Stimulated activated CD4-positive, alpha-beta T cell treated with anti-CD3 and anti-CD28 coated beads, Interleukin-4, amount 100 ng/mL, for 4 hours (primary cell): ENCODE results near the gene NCOA4.
"Not testable (repeated sequence)": the region's sequence is repeated elsewhere in the genome, so short reads cannot be mapped to it uniquely, and the experiment has no call there.

Experiments used
- DNase-seq, 2 experiments: peaks; one replicate each; pipeline ENCODE4 v3.0.0-alpha.2; 2020

The NCOA4 gene

DNA sequence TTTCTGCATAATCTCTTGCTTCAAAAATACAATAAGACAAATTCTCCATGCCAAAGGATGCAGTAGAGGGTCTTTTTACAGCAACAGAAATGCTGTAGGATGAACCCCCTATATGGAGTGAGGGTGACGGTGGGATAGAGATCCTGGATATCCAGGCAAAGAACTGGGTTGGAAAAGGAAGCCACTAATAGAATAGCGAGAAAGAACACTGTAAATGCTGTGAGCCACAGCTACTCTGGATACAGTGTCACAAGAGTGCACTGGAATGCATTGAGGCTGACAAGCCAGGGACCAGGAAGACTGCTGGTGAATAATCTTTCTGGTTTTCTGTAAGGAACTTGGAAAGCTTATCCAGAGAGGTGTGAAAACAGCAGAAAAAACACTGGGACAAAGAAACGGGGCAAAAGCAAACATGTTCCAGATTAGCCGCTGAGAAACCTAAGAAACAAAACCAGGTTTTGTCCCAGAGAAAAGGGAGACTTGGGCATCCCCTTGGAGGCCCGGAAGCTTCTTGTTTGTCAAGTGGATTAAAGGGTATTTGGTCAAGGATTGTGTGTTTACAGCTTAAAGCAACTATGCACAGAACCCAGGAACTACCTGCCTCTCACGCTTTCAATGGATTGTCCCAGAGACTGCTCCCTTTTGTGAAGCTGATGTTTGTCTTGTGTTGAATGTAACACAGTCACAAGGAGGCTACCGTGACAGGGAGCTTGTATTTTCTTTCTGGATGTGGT, 21.8 kb upstream of the NCOA4 start:
- no peak for DNase-seq

DNA sequence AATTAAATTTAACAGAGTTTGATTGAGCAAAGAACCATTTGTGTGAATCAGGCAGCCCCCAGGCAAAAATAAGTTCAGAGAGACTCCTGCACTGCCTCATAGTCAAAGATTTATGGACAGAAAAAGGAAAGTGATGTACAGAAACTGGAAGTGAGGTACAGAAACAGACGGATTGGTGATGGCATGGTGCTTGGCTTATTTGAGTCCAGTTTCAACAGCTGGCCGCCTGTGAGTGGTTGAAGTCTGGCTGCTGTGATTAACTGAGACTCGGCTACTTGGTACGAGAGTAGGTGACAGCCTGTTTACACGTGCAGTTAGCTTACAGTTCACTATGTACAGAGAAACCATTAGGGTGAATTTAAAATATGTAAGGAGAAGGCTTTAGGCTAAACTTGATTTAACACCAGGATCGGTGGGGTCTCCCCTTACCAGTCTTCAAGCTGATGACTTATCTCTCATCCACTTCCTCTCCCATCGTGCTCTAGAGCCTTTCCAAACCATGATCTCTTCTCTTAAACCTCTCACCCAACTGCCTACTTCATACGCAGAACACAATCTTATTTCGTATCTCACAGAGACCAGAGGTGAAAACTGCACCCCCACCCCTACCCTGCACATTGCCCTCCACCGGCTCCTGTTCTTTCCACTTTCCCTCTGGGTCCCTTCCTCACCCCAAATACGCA, 20.7 kb upstream of the NCOA4 start:
- no peak for DNase-seq

DNA sequence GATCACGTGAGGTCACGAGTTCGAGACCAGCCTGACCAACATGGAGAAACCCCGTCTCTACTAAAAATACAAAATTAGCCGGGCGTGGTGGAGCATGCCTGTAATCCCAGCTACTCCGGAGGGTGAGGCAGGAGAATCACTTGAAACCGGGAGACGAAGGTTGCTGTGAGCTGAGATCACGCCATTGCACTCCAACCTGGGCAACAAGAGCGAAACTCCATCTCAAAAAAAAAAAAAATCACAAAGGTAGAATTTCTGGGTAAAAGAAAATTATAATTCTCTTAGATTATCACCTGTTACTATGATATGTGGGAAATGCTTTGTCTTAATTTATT, 19.0 kb upstream of the NCOA4 start:
- DNase-seq: not testable (repeated sequence)

DNA sequence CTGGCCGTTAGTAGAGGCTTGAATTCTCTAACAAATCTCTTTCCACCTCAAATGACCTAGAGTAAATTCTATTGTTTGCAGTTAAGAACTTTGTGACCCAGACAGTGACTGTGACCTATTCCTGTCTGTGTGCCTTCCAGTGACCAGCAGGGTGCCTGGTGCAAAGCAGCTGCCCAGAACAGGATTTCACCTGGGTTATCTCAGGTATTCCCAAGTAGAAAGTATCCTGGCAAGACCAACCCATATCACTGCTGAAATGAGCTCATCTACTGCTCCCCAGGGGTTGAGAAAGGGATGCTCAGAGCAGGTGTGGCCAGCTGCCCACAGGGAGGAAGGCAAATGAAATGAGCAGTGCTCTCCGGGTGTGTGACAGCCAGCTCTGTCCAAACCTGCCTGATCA, 17.7 kb upstream of the NCOA4 start:
- DNase-seq: no peak

DNA sequence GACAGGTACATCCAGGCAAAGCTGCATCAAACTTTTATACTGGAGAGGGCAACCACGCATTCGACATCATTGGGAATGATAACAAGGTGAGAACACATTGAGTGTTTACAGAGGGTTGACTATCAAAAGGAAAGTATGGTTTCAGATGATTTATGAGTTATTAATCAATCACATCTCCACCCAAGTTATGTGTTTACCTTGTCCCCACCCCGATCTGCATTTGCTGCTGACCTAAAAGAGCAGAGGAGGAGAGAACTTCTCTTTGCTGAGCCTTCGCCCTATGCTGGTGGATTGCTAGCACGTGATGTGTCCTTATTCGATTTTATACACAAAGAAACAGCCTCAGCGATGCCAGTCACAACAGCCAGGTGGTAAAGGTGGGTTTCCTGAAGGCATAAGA, 15.8 kb upstream of the NCOA4 start, which contains the start of gene MSMB:
Gene MSMB, minus strand, starts transcription at position 9 of the 400 bp plus-strand sequence. CDS start 32 bp downstream, outside the sequence.
- no peak for DNase-seq

DNA sequence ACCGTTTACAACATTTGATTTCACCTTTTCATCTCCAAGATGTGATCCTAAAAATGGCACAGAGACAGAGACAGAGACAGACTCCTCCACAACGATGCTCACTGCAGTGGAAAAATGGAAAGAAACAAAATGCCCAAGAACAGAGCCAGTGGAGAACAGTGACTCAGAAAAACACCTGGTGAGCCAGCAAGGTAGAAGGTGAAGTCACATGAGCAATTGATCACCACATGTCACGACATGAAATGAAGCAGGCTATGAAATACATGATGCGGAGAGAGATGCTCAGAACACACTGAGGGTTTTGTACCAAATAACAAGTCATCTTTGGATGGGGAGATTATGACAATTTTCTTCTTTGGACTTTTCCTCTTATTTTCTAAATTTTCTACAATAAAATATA, 12.1 kb upstream of the NCOA4 start:
- DNase-seq: no peak

DNA sequence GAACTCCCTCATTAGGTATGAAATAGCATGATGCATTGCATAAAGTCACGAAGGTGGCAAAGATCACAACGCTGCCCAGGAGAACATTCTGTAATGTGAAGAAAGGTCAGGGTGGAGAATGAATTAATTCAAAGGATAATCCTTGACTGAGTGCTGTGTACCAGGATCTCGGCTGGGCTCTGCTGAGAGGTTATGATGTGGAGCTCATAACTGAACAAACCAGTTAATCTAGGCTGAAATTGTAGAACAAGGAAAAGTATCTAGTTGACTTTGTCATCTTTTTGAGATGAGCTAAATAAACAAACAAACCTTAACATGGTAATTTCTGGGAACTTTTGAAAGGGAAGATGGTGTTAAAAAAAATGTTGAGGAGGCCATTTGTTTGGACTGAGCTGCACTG, 9.6 kb upstream of the NCOA4 start:
- DNase-seq: no peak

DNA sequence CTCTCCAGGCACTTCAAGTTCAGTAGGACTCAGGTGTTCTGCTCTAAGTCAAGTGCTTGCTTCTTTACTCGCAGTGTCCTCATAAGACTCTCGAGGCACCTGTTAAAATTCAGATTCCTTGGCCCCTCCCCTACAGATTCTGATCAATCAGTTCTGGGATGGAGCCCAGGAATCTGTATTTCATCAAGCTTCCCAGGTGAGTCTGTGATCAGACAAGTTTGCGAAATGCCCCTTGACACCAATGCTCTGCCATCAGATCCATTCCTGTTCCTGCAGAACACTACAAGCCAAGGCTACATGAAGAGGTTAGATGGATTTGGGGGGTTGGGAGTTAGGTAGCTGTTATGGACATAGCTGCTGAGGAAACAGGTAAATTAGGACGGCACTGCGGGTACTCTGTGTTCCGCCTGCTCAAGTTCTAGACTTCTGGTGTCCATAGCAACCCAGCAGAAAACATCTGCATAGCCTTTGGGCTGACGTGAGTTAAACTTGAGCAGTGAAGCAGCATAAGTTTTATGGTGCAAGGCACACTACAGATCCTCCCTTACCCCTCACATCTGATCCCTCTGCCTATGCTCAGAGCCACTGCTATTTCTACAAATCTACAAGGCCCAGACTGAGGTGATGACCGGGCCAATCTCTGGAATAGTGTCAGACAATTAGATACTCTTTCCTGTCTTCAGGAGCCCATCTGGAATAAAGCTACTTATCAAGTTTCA, 6.8 kb upstream of the NCOA4 start:
- DNase-seq: no peak

DNA sequence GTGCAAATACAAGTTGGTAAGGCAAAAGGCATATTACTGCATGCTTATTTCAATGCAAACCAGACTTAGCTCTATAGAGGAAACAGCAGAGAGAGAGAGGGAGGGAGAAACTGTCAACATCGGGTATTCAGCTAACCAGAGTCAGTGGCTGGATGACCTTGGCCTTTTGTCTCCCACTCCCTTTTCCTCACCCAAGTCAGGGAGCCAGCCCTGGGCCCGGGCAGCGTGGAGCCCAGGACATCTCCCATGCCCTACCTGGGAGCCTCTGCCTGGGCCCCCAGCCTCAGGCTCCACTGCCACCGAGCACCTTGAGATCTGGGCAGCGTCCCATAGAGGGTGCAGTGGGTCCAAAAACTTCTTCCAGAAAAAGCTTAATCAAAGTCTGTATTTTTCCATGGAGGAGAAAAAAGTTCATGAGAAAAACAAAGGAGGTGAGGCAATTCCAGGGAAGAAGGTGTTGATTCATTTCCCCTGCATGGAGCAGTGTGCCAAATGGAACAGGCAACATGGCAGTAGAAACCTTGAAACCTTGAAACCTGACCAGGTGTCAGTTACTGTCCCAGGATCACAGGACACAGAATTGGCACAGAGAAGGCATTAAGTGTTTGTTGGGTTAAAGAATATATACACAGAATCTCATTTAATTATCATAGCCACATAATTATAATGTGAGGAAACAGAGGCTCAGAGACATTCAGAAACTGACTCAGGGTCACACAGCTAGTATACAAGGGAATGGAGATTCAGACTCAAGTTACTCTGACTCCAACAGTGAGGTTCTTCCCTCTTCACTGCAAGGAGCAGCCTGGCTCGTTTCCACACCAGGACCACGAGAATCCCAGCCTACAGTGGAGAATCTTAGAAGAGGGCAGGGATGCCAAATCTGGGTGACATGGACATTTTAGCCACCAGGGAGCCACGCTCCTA, 5.8 kb upstream of the NCOA4 start:
- no peak for DNase-seq

DNA sequence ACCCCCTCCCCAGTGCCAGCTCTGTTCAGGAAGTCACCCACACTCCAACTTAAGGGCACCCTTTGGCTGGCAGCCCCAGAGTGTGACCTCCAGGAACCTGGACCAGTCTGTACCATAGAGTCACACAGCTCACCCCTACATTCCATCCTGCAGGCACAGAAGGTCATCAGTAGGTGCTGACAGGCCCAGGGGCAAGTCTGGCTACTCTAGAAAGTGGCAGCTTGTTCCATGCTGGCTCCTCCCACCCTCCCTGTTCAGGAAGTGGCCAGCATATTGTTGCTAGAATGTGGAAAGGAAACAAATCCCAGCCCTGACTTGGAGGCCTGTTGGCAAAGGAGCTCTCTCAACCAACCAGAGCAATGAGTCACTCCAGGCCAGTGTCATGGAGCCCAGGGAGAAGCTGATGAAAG, 3.2 kb upstream of the NCOA4 start:
- no peak for DNase-seq

DNA sequence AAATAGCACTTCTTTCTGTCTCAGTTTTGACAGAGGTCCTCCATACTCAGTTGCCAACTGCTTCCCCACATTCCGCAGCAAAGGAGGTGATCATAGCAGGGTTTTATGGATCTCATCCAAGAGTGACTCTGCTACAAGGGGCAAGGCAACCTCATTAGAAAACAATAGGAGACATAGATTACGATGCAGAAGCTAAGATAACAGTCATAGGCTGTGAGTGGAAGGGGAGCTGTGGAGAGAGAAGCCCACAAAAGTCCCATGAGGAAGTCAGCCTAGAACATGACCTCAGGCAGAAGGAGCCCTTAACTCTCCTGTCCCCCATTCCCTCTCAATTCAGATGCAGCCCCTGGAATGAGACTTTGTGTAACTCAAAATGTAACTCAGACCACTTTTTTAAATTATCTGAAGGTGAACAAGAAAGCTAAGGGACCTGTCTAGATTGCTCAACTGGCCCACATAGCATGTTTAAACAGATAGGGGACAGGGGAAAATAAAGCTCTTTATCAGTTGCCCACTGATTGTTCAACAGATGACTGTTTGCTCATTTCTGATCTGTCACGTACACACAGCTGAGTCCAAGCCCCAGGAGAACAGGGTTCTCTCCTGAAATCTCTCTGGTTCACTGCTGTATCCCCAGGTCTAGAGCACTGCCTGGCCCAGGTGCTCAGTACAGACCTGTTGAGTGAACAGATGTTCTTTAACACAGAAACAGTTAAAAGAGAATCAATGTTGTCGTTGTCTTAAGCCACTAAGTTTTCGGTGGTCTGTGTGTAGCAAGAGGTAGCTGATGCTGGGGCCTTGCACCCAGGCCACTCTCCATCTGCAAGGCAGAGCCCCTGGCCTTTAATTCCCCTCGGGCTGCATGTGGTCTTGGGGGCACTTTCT, 1.5 kb upstream of the NCOA4 start:
- DNase-seq: no peak

DNA sequence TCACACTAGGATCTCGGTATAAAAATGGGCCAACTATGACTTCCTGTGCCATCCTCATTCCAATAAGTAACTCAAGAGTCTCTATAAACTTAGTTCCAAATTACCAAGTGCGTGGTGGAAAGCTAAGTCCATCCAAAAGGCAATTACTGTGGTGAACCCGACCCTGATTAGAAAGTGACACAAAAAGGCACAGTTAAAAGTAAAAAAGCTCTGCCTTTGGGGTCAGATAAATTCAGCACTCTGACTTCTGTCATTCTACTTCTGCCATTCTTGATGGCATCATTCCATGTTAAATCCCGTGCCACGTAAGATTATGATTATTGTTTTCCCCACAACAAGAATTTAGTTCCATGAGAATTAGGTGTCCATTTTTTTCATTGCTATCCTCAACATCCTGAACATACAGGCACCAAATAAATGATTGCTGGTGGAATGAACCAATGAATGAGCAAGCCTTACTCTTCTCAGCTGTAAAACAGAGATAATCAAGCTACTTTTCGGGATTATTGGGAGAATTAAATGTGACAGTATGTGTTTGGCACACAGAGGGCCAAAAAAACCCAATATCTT, 877 bp downstream of the NCOA4 start:
- no peak for DNase-seq

DNA sequence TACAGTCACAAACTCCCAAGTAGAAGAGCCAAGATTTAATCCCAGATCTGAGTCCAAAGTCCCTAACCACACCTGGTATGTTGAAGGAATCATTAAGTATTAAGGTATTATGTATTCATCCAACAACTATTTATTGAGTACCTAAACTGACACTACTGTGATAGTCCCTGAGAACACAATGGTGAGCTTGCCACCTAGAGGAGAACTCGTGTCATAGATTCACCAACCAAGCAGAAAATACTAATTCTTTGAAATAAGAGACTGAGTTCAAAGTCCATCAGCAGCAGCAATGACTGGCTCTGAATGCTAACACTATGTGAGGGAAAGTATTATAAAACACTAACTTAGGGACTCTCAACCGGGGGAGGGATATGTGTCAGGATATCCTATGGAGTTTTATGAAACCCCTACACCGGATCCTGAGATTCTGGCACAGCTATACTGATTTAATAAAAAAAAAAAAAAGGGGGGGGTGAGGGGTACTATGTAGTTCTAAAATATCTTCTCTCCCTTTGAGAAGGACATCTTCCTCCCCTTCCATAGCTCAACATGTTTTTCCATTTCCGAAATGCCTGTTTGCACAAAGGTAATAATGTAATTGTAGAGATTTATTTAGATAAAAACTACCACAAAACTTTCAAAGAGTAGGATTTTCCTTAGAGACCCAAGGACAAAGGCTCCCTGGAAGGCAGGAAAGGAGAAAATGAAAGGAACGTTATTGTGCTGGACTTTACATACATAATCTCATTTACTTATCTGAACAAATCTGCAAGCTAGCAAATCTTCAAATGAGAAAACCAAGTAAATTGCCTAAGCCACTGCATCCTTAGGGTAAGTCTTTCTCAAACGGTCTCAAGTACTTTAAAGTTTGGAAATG, 1.6 kb downstream of the NCOA4 start:
- DNase-seq: peak in 1 of 2 experiments; percentile 36

DNA sequence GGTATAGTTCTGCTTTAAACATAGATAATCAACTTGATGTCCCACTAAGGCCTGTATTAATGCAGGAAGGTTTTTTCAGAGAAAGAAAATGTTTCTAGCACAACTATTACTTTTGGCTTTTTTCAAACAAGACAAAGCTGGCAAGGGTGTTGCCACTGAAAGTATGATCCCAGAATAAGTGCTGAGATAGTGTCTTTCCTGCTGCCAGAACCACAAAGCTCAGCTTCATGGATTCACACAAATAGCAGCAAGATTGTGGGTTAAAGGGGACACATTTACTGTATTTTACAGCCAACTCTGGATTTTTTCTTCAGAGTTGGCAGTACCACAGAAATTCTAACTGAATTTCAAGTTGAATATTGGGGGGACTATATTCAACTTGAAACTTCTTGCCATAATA, 4.3 kb downstream of the NCOA4 start:
- no peak for DNase-seq

DNA sequence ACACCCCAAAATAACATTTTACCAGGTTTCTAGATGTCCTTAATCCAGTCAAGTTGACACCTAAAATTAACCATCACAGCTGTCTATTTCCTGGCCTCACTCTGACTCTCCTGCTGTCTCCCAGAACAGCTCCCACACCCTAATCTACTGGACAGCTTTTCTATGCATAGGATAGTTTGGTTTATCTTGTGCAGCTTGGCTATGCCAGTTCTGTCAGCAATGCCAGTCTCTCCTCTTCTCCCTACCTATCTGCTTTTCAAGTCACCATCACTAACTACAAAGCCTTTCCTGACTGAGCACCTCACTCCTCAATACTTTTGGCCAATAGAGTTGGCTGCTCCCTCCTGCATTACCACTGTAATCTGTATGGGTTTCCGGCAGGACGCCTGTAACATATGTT, 5.0 kb downstream of the NCOA4 start:
- DNase-seq: no peak

DNA sequence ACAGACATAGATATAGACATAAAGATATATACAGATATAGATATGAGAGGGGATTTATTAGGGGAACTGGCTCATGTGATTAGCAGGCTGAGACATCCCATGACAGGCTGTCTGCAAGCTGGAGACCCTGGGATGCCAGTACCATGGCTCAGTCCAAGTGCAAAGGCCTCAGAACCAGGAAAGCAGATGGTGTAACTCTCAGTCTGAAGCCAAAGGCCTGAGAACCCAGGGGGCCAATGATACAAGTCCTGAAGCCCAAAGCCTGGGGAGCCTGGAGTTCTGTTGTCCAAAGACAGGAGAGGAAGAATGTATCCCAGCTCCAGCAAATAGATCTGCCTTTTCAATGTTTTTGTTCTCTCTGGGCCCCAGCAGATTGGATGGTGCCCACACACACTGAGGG, 5.5 kb downstream of the NCOA4 start:
- no peak for DNase-seq

DNA sequence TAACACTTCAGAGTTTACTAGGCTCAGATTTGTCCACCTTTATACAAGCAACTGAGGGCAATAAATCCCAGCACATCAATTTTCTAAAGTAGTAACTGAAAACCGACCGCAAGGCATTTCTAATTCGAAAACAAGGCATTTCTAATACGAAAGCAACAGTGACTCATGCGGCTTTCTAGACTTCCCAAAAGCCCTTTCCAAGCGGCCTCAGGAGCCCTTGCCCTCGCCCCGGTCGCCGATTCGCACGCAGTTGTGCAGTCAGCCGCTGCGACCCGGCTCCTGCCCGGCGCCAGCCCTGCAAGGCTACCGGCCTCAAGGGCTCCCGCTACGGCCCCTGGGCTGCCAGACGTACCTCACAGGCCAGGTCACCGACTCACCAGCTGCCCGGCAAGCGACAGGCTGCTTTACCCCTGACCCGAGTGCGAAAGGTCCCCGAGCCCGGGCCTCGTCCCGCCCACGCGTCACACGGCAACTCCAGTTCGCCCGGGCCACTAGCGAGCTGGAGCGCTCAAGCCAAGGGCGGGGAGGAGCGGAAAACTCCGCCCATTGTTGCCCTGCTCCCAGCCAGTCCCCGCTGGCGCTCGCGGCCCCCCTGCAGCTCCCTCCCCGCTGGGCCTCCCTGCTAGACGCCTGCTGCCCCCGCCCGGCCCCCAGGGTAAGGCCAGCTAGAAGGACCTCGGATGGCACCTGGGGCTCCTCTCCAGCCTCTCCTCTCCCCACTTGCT, 7.3 kb downstream of the NCOA4 start:
- DNase-seq: peak; percentile 70 to 71

DNA sequence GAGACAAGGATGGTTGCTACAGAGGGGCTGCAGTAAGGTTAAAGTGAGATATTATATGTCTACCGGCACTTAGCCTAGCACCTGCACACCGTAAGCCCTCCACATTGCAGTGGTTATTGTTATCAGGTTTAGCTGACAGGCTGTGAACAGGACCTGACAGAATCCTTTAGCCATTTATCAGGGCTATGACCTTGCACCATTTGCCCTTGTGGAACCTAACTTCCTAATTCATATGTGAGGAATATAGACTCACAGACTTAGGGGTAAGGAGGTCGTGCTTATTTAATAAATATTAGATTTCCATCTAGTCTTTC, 10.1 kb downstream of the NCOA4 start:
- no peak for DNase-seq

DNA sequence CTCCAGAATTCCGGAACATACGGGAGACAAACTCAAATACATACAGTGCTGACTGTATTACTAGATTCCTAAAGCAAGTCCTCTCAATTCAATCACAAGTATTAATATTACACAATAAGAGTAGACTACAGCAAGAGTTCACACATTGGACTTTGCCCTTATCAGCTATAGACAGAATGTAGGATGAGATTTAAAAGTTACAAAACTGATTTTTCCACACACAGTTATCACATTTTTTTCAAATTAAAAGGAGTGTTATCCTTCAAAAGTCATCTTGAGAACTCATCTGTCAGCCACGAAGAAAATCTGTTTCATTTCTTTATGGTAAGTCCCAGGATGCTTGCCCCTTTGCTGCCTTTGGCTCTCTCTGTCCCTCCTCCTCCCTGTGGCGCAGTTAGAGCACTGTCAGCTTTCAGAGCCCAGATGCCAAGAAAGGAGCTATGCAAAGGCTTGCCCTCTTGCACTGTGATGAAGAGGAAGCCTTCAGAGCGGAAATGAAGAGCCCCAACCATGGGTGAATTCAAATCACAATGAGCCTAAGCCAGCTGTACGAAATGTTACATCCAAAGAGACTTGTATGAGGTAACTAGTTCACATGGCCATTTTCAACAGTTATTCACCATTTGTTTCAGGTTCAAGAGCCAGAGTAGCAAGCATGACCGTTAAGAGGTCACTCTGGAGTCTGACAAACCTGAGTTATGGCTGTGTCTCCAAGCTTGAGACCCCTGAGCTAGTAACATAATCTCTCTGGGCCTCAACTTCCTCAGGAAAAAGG, 10.7 kb downstream of the NCOA4 start:
- DNase-seq: no peak
